Measurements from ENCODE around the gene STARD13.

Gene STARD13

DNA sequence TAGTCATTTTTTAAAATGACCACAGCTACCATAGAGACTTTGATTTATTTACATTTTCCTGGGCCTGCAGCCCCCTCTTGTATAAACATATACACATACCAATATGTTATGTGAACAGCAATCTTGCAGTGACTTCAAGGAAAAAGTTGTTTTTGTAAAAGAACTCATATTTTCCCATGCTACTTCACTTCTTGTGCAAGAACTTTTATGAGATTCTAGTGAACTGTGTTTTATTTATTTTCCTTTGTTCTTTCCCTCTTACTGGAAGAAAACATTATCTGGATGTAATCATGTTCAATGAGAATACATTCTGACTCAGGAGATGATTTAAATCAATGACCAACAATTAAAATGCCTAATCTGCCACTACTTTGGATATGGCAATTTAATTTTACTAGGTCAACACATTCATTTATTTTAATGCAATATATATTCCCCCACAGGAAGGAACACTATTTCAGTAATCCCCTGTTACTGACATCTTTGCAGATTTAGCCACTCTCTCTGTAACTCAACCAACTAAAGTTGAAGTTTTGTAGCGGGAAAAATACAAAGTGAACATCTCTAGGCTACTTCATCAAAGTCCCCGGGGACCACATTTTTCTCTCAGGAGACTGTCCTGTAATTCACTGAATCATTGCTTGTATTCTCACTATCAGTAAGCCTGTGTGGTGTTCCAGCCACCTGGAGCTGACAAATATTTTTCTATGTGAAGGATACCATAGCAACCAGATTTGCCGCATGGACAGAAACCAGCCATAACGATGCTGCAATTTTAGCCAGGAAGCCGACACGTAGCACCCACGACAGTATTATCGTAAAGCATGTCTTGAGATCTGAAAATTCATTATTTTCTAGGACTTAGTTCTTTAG, 90.5 kb downstream of the STARD13 start:
- Mint-ChIP-seq H3K36me3 (ENCODE audit: low read depth) (no peaks in the 10 kb centered on the region), H3K27ac (peak overlapping the region; percentile 89 to 98 (median 94)), H3K9me3 (no peaks in the 10 kb centered on the region), H3K27me3 (ENCODE audit: low read depth) (peaks cover 4% of the 10 kb centered on the region), H3K4me3 (peak overlapping the region; percentile 7 to 54 (median 40)), H3K4me1 (peaks cover 71% of the 10 kb centered on the region)
- TF ChIP-seq, protein P1, sequence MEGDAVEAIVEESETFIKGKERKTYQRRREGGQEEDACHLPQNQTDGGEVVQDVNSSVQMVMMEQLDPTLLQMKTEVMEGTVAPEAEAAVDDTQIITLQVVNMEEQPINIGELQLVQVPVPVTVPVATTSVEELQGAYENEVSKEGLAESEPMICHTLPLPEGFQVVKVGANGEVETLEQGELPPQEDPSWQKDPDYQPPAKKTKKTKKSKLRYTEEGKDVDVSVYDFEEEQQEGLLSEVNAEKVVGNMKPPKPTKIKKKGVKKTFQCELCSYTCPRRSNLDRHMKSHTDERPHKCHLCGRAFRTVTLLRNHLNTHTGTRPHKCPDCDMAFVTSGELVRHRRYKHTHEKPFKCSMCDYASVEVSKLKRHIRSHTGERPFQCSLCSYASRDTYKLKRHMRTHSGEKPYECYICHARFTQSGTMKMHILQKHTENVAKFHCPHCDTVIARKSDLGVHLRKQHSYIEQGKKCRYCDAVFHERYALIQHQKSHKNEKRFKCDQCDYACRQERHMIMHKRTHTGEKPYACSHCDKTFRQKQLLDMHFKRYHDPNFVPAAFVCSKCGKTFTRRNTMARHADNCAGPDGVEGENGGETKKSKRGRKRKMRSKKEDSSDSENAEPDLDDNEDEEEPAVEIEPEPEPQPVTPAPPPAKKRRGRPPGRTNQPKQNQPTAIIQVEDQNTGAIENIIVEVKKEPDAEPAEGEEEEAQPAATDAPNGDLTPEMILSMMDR (IDR thresholded peaks at IDR 0.05; ENCODE audit: unreplicated experiment in 3 of 3): no peak

DNA sequence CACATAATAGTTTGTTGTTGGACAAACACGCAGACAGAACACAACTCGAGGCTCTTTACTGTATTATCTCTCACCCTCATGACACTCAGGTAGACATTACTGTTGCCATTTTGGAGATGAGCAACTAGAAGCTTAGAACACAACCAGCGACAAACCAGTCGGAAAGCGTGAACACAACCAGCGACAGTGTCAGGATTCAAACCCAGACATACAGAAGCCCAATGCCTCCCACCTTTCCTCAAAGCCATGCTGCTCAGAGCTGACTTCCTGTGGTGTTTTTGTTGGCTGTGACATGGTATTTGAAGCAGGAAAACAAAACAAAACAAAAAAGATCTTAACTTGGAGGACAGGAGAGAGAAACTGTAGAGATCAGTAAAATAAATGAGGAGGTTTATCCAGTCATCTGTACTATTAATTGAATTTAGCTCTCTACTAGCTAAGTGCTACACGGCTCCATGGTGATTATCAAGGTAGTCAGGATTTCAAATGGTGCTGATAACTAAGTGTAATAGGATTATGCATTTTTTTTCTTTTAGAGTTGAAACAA, 92.1 kb downstream of the STARD13 start:
- H3K36me3 Mint-ChIP-seq (ENCODE audit: low read depth): no peaks in the 10 kb centered on the region
- H3K4me3 Mint-ChIP-seq: peak overlapping the region in 2 of 3 experiments; percentile 16 to 24
- H3K9me3 Mint-ChIP-seq: no peaks in the 10 kb centered on the region
- TF ChIP-seq, protein P1 (IDR thresholded peaks at IDR 0.05; ENCODE audit: unreplicated experiment in 3 of 3): no peak
- H3K27me3 Mint-ChIP-seq (ENCODE audit: low read depth): peaks cover 4% of the 10 kb centered on the region
- H3K4me1 Mint-ChIP-seq: peaks cover 69% of the 10 kb centered on the region
- peak overlapping the region; percentile 89 to 94 (median 89) for H3K27ac Mint-ChIP-seq

DNA sequence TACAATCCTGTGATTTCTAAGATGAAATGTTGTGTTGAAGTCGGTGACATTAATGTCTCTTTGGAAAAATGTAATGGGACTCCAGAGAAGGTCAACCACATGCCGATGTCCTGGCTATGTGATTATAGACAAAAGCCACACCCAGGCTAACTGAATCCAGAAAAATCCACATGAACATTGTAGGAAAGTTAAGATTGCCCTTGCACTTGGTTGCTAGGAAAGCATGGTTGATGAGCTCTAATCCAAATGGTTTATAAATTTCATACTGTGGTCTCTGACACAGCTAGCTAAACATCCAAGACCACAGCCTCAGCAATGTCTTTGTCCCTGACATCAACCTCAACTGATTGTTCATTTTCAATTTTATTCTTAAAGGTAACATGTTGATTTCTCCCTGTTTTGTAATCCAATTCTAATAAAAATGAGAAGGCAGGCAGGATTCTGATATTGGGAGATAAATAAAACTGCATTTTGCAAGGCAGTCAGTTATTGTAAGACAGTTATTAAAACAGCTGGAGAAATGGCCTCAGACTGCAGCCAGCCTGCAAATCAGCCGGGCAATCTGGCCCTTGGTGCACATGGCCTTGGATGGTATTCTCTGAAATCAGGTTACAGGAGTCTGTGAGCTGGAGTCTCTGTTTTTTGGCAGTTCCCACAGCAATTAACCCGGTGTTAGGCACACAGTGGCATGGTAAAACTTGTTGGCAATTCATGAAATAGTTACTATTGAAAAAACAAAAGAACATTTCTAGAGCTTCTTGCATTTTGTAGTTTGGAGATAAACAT, 93.9 kb downstream of the STARD13 start:
- Mint-ChIP-seq H3K9me3 (no peaks in the 10 kb centered on the region), H3K27me3 (ENCODE audit: low read depth) (no peaks in the 10 kb centered on the region), H3K4me3 (no peak overlapping the region), H3K36me3 (ENCODE audit: low read depth) (no peaks in the 10 kb centered on the region), H3K4me1 (peaks cover 68% of the 10 kb centered on the region), H3K27ac (peak overlapping the region; percentile 89 to 94 (median 91))
- TF ChIP-seq, protein P1 (IDR thresholded peaks at IDR 0.05; ENCODE audit: unreplicated experiment in 3 of 3): no peak

DNA sequence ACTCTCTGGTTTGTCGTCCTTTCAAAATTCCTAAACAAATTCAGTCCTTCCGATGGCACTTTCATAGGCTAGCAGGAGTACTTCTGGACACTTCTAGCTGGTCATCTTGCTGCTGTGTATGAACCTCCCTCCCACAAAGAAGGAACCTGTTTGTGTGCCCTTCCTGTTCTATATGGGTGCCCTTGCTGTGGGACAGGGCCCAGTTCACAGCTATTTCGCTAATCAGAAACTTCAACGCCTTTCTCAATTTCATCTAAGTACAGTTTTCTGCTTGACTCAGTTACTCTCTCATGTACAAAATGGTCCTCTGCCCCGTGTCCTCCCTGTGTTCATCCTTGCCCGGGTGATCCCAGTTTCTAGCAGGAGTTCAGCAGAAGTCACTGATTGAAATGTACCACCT, 96.1 kb downstream of the STARD13 start:
- Mint-ChIP-seq H3K36me3 (ENCODE audit: low read depth) (no peaks in the 10 kb centered on the region), H3K27ac (peak overlapping the region; percentile 76 to 88 (median 87)), H3K27me3 (ENCODE audit: low read depth) (no peaks in the 10 kb centered on the region), H3K9me3 (no peaks in the 10 kb centered on the region), H3K4me3 (no peak overlapping the region), H3K4me1 (peaks cover 69% of the 10 kb centered on the region)
- TF ChIP-seq, protein P1 (IDR thresholded peaks at IDR 0.05; ENCODE audit: unreplicated experiment in 3 of 3): no peak

DNA sequence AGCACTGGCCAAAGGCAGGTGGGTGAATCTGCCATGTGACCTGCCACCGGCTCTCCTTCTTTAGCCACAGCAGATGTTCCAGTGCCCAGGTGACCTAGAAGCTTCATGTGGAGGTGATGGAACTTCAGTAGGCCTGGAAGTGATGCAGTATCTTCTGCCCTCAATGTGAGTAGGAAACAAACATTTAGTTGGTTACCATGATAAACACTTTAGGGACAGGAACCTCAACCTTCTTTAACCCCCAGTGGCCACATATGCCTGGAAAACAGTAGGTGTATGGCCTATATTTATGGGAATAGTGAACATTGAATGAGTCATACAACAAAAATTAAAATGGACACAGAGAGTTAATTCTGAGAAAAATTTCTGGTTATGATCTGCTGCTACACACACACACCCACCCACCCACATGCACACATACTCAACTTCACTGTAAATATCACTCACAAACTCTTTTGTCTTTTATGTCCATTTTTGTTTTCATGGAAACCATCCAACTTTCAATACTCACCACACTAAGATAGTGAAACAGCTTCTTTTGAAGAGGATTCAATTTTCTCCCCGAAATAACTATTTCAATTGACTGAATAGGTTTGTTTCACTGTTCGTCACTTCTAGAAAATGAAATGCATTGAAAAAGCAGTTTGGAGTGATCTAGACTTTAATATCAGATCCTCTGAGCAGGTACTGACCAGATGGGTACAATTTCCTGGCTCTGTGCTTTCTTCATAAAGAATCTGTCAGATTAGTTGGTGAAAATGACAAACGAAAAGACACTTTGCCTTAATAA, 97.3 kb downstream of the STARD13 start:
- Mint-ChIP-seq H3K4me1 (peaks cover 72% of the 10 kb centered on the region), H3K27me3 (ENCODE audit: low read depth) (no peaks in the 10 kb centered on the region), H3K36me3 (ENCODE audit: low read depth) (no peaks in the 10 kb centered on the region), H3K27ac (peak overlapping the region; percentile 76 to 88 (median 87)), H3K4me3 (peak overlapping the region in 2 of 3 experiments; percentile 0 to 38), H3K9me3 (no peaks in the 10 kb centered on the region)
- TF ChIP-seq, protein P1 (IDR thresholded peaks at IDR 0.05; ENCODE audit: unreplicated experiment in 3 of 3): no peak
